ENCODE results near the gene VEGFD.

The VEGFD gene

DNA sequence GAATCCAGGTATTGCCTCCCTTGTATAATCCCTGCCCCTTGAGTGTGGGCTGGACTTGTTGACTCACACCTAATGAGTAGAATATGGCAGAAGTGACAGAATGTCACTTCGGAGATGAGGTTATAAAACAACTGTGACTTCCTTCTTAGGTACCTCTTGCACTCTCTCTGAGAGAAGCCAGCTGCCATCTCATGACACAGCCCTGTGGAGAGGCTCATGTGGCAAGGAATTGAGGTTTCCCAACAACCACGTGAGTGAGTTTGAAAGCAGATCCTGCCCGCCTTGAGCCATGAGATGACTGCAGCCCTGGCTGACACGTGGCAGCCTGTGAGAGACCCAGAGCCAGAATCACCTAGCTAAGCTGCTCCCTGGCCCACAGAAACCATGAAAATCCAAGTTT lies 82.3 kb downstream of the VEGFD start:
- DNase-seq (ENCODE audit: low spot score) = no peak

DNA sequence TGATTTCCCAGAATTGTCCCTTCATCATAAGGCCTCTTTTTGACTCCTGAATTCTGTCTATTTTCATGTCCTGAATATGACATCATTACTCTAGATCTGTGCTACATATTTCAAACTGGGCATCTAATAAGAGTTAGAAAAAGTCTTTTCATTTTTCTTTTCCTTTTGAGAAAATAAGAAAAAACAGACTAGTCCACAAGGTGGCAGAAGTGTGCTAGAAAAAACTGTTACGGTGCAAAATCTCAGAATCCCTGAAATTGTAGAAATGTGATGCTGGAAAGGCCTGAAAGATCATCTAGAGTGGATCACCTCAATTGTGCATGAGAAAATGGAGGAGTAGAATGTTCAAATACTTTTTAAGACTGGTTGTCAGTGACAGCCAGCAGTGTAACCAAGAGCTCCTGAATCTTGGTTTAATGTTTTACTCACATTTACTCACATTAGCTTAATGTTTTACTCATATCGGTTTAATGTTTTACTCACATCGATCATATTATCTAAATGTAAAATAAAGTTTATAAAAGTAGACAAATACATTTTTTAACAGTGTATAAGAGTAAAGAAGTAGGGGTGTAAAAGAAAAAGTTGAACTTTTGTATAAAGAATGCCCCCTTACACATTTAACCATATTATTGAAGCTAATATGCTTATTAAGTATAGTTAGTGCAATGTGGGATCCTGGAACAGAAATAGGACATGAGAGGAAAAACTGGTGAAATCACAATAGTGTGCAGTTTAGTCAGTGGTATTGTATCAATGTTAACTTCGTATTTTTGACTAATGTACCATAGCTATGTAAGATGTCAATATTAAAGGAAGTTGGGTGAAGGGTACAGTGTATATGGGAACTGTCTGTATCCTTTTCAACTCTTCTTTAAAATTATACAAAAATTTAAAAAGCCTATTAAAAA lies 84.0 kb downstream of the VEGFD start:
- peak; percentile 2 for DNase-seq (ENCODE audit: low spot score)

DNA sequence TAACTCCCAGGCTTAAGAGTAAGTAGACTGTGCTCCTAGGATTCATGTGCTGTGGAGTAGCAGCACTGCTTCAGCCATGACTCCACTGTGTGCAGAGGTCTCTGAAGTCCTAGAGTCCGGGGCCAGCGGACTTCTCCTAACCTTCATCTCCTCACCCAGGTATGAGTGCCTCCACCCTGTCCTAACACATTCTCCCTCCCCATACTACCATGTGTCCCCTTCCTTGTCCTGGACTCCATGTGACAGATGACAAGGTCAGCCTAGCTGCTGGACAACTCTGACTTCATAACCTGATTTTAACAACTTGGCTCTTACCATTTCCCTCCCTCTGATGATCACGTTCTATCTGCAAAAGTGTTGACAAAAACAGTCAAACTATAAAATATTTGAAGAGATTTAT lies 85.4 kb downstream of the VEGFD start:
- no peak for DNase-seq (ENCODE audit: low spot score)

DNA sequence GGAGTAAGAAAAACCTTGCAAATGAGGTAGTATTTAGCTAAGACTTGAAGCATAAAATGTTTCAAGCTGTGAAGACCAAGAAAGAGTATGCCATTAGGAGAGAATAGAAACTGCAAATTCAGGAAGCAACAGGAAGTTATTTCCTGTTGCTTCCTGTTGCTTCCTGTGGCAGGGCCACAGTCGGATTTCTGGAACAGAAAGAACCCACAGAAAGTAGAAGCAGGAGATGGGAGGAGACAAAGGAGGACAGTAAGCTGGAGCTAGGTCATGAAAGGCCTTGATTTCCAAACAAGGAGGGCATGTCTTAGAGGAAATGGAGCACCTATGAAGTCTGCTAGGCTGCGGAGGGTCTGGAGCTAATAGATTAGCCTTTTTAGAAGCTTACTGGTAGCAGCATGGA lies 86.0 kb downstream of the VEGFD start:
- no peak for DNase-seq (ENCODE audit: low spot score)

All from germinal center (tissue), 1 donor.